GM20431 (cell line): ENCODE data around the gene SH2D4B.
"Not testable (repeated sequence)": the region's sequence is repeated elsewhere in the genome, so short reads cannot be mapped to it uniquely, and the experiment has no call there.

Source experiments
- in situ Hi-C: fragments of 300-500 bp; cut with MseI, MboI; formaldehyde crosslinking; loops from one replicate; pipeline ENCODE4 v1.15.0; 2020; ENCODE audit warnings: low sequenced_read_pairs; ENCODE audit not compliant: unreplicated experiment

SH2D4B gene

DNA sequence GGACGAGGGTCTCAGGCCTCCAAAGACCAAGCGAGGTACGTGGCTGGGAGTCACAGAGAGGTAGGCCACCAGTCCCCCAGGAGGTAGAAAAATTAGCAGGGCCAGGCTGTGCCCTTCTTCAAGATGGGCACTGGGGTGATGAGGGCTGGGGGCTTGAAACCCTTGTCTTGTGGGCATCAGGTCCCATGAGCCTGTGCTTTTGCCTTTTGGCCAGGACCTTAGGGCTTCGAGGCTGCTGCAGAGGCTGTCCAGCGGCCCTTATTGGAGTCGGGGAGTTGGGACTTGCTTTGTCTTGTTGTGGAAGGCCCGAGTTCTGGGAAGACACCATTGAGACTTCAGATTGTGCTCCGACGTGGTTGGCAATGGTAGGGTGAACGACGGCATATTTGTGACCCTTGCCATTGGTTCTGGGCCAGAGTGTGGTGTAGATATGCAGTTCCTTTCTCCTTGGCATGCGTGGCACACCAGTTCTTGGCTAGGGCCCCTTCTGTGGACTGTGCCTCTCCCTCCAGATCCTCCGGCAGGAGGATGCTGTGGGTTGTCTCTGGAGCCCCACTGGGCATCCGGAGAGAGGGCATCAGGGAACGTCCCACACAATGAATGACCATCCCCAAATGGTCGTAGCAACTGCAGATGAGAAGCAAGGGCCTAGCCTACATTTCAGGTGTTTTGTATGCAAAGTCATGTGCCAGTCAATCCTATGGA, 931 bp downstream of the SH2D4B start:
- in situ Hi-C loops = no loop called here

DNA sequence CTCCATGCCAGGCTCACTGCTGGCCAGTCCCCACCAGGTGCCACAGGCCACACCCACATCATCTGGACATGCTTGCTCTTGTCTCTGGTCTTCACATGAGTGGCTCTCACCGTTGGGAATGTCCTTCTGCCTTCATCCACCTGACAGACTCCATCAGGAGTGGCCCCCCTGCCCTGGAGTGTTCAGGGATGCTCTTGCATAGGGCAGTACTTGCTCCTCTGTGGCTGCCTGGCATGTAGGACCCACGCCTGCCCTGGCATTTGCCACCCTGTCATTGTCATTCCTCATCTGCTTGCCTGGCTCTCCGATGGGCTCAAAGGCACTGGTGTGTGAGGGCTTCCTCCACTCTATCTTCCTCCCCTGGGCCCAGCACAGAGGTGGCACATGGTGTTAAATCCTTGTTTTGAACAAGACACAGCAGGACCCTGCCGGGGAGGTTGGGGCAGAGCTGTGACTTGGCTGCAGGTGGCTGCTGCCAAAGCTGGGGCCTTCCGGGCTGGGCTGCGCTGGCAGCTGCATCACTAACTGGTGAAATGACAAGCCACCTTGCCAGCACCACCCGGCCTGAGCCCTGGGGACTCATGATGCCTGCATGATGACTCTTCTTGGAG, 1.8 kb downstream of the SH2D4B start:
- in situ Hi-C loops = no loop called here

DNA sequence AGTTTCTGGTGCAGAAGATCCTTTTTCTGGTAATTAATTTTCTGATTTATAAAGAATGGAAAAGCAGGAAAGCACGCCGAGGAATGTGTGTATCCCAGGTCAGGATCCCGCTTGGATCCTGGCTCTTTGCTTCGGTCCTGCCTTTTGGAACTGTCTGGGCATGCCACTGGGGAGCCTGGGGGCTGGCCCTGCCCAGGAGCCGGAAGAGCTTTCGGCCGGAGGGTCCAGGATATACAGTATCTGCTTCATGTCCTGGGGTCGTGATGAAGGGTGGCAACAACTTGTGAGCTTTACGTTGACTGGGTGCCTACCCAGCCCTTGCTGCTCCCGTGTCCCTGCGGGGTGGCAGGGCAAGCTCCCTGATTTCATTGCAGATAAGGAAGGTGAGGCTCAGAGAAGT, 2.4 kb downstream of the SH2D4B start:
- in situ Hi-C loops = no loop called here

DNA sequence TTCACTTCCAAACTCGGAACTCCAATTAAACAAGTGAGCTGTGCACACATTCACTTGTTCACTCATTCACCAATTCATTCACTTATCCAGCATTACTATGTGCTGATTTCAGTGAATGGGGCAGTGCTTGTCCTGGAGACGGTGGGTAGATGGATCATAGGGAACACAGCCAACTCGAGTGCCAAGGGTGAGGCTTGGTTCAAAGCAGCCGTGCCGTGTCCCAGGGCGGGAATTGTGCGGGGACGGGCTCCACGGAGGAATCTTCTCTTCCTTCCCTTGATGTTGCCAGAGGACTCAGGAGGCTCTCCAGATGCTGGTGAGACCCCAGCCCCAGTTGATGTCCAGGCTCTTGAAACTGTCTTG, 2.9 kb downstream of the SH2D4B start:
- in situ Hi-C loops = no loop called here

DNA sequence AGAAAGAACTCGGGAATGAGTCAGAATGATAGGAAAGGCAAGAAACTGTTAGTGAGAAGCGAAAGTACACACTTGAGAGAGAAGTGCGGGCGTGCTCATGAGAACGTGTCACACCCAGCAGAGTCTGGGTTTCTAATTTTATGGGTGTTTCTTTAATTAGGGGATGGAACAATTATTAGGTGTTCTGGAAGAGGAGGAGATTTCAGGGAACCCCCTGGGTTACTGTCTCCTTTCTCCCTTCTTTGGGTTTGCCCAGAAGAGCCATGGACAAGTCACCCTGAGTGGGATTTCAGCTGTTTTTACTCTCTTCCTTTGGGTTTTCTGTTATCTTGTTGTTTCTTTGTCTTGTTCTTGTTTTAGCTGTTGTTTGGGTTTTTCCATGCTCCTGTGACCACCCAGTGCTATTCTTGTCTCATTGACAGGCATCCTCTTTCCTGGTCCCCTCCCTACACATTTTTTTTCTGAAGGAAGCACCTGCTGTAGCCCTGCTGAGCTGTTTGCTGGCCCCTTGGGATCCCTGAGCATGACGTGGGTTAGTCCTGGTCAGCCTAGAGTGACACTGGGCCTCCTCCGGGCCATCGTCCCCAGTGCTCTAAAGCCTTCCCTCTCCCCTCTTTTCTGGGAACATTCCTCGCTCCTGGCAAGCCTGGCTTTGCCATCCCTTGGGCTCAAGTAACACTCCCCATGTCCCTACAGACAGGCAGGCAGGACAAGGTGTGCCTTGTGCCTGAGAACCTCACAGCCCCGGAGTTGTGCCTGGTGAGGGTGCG, 3.5 kb downstream of the SH2D4B start:
- in situ Hi-C loops = no loop called here

DNA sequence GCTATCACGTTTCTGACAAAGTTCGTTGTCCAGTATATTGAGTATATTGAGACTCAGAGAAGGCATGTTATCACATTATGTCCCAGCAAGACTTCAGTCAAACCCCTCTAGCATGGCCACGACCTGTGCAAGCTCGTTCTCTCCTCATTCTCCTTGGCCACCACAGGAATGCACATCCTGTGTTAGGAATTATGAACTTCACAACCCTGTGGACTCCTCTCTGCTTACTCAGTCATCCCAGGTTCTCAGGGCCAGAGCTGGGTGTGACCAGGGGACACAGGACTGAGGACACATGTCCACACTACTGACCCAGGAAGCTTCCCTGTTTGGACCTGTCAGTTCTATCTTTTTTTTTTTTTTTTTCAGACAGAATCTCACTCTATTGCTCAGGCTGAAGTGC, 4.4 kb downstream of the SH2D4B start:
- in situ Hi-C loops = no loop called here

DNA sequence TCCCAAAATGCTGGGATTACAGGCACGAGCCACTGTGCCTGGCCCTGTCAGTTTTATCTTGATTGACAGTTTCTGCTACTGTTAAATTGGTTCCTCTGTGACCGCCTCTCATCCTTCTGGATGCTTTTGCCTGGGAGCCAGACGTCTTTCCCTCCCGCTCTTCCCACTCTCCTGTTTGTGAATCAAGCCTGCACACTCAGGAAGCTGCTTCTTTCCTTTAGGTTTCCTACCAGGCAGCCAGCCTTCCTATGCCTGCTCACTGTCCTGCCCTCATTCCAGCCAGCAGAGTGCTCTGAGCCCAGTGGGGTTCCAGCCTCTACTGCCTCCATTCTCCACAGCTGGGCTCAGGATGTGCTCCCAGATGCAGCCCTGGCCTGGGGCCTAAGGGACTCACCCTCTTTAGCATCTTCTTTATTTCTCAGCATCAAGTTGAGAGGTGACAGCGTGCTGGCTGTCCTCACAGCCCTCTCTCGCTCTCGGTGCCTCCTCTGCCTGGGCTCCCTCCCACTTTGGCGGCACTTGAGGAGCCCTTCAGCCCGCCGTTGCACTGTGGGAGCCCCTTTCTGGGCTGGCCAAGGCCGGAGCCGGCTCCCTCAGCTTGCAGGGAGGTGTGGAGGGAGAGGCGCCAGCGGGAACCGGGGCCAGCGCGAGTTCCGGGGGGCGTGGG, 5.1 kb downstream of the SH2D4B start:
- in situ Hi-C loops = no loop called here

DNA sequence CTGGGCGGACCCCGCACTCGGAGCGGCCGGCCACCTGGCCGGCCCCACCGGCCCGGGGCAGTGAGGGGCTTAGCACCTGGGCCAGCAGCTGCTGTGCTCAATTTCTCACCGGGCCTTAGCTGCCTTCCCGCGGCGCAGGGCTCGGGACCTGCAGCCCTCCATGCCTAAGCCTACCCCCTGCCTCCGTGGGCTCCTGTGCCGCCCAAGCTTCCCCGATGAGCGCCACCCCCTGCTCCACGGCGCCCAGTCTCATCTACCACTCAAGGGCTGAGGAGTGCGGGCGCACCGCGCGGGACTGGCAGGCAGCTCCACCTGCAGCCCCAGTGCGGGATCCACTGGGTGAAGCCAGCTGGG, 5.6 kb downstream of the SH2D4B start:
- in situ Hi-C loops = not testable (repeated sequence)

DNA sequence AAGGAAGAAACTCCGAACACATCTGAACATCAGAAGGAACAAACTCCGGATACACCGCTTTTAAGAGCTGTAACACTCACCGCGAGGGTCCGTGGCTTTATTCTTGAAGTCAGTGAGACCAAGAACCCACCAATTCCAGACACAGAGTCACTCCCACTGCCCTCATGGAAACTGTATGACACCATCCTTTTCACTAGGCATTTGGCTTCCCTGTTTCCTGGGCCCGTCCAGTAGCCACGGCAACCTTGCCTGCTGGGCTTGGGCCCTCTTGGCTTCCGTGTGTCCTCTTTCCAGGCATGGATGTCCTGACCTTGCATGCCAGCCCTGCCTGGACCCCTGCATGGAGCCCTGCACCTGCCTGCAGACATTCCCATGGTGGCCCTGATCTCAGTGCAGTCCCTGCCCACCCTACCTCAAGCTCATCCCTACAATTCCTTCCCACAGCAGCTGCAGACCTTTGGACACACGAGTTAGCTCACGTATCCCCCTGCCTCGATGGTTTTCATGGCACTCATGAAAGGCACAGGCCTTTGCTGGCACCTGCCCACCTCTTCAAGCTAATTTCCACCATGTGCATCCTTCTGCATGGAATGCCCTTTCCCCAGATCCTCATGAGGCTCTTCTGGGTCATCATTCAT, 6.7 kb downstream of the SH2D4B start:
- in situ Hi-C loops = no loop called here

DNA sequence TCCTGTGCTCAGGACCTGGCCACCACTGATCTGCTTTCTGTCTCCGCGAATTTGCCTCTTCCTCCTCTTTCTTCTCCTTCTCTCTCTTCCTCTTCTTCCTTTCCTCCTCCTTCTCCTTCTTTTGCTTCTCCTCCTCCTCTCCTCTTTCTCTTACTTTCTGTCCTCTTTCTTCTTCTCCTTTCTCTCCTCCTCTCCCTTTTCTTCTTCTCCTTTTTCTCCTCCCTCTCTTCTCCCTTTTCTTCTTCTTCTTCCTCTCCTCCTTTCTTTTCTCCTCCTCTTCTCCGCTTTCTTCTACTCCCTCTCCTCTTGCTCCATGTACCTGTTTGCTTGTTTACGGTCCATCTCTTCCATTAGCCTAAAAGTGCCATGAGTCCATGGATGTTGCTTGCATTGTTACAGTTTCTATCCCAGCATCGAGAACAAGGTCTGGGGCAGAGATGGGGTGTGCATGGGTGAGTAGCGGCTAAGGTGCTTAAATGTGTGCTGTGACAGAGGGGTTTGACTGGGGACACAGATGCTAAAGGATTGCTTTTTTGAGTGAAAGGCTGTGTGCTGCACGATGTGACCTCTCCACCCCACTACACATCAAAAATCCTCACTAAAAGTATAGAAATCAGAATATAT, 7.7 kb downstream of the SH2D4B start:
- in situ Hi-C loops = no loop called here

DNA sequence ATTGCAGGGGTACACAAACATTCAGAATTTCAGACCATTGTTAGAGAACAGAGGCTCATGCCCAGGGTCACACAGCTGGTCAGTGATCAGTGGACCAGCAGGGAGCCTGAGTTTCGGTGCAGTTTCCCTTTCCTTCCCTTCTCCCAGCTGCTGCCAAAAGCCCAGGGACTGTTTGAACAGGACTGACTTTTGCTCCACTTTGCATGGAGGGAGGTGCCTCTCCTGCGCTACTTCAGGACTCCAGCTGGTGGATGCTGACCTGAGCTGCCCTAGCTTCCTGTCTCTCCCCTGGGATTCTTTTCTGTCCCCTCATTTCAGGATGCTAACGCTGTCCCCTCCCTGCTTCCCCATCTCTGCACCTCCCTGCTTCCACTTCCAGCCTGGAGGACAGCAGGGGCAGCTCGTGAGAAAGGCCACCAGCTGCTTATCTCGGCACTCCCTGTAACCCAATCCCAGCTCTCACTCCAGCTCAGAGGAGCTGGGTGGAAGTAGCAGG, 14.5 kb downstream of the SH2D4B start:
- in situ Hi-C loops = no loop called here

DNA sequence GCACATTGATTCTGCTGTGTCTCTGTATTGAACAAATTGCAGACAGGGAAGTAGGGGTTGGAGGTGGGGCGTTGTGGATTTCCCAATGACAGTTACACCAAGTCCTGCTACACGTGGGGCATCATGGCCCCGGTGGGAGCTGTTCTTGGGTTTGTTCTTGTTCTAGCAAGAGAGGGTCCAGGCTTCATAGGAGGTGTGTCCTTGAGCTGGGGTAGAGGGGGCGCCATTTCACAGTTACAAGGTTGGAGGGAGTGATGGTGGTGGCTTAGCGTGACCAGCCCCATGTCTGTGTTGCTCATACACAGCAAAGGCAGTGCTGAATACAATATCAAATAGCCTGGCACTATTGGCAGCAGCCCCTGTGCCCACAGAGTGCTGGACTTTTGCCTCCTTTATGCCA, 15.7 kb downstream of the SH2D4B start:
- in situ Hi-C loops = no loop called here

DNA sequence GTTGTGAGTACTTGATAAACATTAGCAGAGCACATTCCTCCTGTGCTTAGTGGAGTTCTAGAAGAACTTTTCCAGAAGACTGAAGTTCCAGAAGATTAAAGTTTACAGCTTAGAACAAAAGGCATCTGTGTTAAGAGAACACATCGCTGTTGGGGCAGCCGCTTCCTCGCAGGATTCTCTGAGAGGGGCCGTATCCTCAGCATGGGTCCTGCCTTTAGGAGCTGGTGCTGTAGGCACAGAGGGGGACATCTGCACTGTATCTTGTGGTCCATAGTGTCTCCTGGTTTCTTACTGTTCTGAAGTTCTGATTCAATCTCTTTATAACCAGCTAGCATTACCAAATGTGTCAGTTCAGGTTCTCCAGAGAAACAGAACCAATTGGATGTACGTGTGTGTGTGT, 16.3 kb downstream of the SH2D4B start:
- in situ Hi-C loops = no loop called here

DNA sequence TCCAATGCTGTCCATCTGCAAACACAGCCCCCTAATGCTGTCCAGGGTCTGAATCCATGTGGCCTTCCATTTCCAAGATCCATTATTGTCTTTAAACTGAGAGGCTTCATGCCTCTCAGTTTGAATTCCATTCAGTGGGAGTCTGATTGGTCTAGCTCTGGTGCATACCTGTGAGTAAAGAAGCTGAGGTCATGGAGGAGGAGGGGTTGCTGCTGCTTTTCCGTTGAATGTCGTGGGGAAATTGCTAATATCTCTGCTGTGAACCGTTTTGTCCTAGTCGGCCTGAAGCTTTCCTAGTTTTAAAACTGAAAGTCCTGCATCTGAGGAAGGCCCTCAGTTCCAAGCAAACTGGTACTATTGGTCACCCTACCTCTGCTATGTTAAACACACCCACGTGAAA, 17.7 kb downstream of the SH2D4B start:
- in situ Hi-C loops = no loop called here

DNA sequence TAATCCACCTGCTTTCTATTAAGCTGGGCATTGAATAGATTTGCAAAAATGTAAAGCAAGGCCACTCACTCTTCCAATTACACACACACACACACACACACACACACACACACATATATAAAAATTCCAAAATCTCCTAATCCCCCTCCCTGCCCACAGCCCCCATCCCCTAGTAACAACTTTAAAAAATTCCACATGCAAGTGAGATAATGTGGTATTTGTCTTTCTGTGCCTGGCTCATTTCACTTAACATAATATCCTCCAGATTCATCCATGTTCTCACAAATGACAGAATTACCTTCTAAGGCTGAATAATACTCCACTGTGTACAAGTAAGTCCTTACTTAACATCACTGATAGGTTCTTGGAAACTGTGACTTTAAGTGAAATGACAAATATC, 24.2 kb downstream of the SH2D4B start:
- in situ Hi-C loops = no loop called here

DNA sequence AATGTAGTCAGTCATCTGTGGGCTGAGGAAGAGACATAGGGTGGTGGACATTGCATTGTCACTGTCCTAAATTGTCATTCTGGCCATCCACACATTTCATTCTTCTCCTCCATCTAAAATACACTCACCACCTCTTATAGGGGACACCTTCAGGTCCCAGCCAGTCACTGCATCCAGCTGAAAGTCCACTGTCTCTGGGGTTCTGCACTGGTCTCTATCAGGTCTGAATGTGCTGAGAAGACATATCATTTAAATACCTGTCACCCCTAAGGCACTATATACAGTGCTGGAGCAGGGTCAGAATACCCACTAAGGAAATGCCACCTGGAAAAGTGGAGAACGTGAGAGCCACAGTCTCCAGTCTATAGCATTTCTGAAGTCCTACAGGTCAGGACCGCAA, 29.6 kb downstream of the SH2D4B start:
- in situ Hi-C loops = no loop called here

DNA sequence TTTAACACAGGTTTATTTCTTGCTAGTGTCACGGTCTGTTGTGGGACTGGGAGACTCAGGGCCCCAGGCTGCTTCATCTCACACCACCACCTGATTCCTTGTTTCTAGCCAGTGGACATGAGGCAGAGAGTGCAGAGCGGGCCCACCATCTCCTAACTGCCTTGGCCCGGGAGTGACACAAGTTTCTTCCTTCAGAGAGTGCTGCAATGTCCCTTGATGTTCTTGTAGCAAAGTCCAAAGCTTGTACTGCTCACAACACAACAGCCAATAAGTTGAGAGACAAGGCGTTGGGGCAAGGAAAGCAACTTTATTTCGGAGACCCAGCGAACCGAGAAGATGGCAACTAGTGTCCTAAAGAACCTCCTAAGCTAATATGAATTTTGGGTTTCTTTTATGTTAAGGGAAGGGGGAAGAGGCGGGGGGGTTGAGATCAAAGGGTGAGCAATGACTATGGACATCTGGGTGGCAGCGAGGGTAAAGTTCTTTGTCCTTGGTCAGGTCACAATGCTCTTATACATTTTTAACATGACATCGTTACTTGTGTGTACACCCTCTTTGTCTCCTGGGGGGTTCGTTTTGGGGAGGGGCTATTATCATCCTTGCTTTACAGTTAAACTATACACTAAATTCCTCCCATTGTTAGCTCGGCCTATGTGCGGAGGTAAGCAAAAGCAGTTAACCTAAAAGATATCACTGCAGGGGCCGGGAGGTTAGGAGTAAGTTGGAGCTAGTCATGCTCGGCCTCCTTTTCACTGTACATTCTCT, 31.6 kb downstream of the SH2D4B start:
- in situ Hi-C loops = no loop called here

DNA sequence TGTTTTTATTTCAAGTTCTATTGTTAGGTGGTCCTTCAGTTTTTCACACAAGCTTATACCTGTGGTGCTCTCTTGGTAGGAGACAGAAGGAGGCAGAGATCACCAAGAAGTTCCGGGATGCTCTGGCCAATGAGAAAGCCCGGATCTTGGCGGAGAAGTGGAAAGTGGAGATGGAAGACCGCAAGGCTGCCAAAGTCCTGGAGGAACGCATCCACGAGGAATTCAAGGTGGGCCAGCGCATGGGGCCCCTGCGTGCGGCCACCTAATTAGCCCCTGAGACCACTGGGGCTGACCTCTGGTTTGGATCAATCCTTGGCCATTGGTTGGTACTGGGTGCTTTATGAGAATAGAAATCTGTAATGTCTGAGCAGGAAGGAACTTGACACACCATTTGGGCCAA, 33.6 kb downstream of the SH2D4B start:
- in situ Hi-C loops = no loop called here

DNA sequence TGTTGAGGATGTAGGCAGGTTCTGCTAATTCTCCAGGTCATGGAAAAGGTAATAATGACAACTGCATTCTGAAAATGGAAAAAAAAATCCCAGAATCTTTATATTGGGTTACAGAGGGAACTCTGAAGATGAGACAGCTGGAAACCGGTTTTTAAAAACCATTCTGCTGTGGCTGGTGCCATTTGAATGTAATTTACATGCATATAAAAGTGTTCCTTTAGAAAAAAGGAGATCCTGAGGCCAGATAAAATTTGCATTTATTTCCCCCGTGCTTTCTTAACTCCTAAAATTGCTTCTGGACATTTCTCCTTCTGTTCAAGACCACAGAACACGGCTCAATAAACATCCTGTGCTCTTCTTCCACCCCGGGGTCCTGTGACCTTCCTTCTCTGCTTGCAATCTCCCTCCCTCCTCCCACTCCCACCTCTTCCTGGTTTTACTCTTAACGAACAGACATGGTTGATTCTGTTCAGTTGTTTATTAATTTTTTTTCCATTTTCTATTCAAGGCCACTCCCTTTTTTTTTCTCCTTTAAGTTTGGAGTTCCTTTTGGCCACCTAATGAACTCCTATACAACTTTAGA, 41.6 kb downstream of the SH2D4B start:
- in situ Hi-C loops = no loop called here
